NCI-H446 (cell line): ENCODE measurements around the gene BANF2.
"Not testable (repeated sequence)": the region's sequence is repeated elsewhere in the genome, so short reads cannot be mapped to it uniquely, and the experiment has no call there.

Source experiments
- DNase-seq, 2 experiments: peaks; one replicate each; lab custom pipeline; 2025; lab: John Stamatoyannopoulos, UW

The BANF2 gene

DNA sequence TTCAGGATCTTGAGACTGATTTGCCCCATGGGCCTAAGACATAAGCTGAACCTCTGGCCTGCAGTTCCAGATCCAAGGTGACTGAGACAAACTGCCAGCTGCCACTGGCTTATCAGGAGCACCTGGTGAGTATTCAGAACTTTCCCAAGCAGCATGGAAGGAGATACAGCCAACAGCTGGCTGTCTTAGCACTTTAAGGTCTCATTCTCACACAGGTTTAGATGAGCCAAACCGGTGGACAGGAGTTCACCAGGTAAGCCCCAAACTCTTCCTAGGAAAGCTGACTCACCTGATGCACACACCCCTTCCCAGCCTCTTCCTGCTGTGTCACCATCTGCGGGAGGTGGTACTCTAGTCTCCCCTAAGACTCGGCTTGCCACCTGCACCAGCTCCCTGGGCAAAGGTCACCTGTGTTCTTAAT lies at the start of gene BANF2:
Gene BANF2 (plus strand): TSS at position 36 of the 421 bp plus-strand sequence. CDS start 25,060 bp downstream, outside the sequence.
- DNase-seq, result no peak

DNA sequence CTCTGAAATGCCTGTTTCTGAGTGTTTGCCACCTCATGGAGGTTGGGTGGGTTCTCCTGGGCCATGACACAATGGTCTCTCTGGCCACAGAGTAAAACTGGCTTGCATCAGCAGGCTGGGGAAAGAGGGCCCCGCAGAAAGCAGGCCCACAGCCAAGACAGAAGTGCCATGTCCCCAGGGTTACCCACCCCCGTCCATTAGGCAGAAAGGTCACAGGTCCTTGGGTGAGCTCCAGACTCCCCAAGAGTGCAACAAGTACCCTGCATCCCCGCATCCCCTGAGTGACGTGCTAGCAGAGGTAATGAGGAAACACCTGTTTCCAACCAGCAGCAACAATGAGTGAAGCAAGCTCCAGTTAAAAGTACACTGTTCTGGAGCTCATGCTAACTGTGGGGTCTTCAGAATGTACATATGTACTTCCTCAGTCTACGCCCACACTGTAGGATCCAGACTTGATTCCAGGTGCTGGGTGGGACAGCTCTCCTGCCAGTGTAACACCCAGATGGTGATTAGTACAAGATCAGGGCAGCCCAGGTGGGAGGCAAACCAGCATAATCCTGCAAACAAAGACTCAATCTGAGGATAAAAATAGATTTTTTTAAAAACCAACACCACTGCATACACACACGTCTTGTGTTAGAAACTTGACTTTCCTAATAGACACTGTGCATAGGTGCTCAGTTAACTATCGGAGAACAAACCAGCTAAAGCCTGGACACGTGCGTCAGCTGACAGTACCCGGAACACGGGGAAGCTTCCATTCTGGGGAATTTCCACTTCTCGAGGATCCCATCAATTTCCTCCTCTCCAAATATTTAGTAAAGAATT lies 49.3 kb upstream of the BANF2 start:
- no peak for DNase-seq

DNA sequence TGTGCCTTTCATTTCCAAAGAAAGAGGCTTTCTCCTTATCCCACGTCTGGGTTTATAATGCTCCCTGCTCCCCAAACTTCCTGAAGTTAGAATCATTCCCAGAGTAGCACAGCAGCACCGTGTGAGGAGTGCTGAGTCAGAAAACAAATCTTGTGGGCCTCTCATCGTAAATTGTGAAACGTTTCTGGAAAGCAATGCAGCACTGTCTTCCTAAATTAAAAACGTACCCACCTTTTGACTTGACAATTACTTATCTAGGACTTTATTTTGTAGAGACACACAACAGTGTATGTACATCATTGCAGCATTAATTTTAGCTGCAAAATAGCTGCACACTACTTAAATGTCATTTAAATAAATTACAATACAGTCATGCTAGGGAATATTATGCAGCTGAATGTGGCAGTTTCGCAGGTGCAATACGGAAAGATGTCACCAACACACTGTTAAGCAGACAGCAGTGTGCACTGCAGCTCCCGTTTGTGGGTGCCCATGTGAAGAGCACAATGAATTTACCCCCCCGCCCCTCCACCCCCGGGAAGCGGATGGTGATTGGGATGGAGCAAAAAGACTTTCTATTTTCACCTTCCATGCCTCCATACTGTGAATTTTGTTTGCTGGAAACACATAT lies 48.5 kb upstream of the BANF2 start:
- no peak for DNase-seq

DNA sequence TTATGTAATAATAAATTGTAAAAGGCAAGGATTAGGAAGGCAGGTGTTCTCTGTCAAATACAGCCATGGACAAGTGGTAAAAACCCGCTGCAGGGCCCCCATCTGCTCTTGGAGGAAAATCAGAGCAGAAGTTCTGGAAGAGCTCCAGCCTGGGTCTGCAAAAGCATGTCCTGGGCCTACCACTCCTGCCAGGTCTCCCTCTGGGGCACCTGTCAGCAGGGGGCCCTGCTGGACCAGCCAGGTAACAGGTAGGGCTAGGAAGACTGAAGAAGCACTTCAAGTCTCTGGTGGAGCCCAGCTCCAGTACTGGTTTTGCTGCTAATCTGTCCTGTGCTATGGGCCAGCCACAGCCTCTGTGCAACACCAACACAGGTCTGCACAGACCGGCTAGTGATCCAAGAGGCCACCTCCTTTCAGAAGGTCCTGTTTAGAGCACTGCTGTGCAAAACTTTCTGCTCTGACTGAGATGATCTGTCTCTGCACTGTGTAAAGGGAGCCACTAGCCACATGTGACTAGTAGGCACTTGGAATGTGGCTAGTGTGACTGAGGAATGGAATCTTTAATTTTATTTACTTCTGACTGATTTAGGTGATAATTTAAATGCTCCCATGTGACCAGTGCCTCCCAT lies 47.9 kb upstream of the BANF2 start:
- peak in 1 of 2 experiments; percentile 12 for DNase-seq

DNA sequence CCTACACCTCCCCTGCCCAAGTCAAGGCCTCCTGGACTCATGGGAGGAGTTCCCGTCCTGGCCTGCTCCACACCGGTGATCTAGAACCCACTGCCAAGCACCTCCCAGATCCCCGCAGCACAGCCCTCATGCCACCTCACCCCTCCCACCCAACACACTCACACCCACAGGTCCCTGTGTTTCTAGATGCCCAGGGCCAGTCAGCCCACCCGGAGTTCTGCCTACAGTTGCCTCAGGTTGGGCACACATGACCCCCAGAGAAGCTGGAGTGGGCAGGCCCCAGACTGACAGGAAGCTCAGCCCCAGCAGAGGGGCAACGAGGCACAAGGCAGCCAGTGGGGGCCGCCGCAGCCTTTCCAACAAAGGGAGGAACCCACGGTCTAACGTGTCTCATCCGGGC lies 47.4 kb upstream of the BANF2 start:
- DNase-seq, result no peak

DNA sequence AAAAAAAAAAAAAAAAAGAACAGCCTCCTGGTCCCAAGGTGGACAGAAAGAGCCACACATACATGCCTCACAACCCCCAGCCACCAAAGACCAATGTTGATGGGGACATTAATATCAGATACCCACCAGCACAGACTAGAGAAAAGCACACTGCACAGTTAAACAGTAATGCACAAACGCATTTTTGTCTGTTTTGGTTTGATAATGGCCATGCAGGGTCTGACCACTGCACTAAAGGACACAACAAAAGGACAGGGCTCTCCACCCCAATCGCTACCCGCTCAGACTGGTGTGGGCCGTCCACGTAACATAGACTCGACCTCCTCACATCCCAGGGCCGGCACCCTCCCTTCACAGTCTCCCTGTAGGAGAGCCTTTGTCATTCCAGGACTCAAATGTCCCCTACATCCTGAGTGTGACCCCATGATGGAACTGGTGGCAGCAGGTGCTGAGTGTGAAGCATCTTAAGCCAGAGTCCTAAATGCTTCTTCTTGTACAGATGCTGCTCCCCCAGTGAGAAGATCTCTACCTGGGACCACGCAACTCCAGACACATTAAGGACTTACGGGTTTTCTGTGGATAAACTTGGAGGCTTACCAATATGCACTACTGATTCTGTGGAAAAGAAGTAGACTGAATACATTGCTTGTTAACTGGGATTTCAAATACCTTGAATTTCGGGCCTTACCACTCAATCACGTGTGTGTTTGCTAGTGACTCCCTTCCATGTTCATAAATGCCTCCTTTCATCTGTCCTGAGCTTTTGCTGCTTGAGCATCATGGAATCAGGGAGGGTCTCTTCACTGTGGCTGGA lies 45.7 kb upstream of the BANF2 start:
- no peak for DNase-seq

DNA sequence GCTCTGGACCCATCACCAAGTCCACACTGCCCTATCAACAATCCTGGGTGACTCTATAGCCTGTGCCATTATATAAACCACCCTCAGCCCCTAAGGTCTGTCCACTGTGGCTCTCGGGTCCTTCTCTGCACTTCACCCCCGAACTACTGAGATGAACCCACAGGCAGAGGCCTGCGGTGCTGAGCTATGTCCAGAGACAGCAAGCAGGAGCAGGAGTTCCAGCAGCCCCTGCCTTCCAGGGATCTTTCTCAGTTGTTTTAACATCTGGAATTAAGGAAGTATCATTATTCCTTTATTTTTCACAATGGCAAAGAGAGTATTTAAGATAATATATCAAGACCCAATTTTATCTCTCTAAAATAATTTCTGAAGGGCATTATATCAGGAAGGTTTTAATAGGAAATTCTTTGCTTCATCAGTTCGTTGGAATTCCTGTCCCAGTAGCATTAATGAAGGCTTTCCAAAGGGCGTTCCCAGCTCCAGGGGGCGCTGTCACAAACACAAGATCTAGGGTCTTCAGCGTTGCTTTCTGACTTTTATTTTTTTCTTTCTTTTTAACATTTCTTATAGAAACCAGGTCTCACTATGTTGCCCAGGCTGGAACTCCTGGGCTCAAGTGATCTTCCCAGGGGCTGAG lies 45.0 kb upstream of the BANF2 start:
- peak in 1 of 2 experiments; percentile 9 for DNase-seq

DNA sequence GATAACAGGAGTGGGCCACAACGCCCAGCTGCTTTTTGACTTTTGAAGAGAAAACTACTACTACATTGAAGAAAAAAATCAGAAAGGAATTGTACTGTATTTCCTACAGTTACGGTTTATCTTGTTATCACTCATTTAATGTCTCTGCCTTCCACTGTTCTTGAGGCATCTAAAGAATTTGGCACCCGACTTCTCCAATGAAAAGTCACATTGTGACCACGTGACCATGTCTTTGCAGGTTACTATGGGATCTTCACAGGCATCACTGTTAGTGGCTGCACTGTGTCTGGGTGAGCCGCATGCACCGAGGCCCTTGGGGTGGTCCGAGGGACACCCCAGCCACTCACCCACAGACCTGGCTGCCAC lies 44.5 kb upstream of the BANF2 start:
- DNase-seq, result no peak

DNA sequence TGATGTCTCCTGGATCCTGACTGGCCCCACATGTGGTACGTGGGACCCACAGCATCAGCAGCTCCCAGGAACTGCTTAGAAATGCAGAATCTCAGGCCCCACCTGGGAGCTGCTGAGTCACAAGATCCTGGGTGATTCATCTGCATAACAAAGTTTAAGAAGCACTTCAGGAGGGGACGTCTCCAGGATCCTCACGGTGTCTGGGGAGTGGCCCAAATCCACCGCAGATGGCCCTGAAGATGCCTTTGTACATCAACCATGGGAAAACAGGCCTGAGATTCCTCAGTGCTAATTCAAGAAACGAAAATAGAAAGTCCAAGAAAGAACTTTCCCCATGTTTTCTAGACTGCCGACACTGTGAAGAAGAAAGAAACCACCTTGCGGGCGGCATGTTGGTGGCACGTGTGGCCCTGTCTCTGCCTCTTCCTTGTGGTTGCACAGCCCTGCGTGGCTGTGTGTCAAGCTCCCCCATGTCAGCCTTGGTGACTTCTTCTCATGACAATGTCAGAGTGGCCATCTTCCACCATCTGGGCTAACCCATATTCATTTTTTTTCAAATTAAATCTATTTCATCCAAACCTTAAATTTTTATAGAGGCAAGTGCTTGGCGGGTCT lies 43.8 kb upstream of the BANF2 start:
- no peak for DNase-seq

DNA sequence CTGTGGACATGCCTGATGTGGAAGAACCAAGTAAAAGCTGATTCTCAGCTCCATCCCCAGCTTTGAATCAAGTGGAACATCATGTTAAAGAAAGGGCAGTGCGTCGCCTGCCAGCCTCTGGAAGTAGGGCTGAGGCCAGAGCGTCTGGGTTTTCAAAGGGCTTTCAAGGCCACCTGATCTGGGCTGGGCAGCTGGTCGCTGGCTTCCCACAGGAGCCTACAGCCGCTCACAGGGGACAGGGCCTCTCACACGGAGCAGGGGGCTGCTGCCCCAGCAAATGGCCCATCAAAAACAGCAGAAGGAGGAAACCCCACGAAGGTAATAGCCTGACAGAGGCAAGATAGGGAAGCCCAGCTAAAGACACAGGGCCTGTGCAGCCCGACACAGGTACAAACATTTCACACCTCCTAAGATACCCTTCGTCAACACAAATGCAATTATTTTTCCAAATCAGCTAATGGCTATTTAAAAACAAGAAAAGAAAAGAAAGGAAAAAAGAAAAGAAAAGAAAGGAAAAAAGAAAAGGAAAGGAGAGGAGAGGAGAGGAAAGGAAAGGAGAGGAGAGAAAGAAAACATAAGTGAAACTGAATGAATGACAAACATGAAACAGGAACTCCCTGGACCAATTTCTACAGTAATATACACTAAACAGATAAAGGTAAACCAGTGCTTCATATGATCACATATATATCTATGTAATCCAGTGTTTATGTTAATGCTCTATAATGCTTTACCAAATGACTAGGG lies 42.5 kb upstream of the BANF2 start:
- no peak for DNase-seq

DNA sequence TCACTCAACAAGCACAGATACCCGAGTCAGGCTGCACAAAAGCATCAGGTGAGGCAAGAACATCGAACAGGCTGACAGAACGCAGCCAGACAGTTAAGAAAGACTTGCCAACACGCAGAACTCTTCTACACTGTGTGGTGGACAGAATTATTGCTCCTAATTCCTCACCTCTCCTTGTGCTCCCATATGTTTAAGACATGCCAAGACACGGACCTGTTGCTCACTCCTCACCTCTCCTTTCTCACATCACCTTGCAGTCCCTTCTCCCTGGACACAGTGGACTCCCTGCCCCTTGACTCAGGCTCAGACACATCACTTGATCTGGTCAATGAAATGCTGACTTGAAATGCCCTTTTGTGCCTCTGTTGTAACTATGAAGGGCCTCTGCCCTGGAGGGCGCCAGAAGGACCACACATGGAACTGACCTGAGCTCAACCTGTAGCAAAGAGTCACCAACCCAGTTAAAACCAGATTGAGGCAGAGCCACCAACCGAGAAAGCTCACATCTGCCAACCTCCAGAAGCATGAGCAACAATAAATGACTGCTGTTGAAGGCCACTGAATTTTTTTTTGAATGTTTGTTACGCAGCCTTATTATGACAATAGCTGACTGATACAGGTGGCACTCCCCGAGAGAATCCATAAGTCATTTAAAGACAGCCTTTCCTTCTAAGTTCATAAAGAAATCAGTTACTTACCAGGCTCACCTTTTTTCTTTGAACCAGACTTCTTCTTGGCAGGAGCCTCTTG lies 41.7 kb upstream of the BANF2 start:
- no peak for DNase-seq

DNA sequence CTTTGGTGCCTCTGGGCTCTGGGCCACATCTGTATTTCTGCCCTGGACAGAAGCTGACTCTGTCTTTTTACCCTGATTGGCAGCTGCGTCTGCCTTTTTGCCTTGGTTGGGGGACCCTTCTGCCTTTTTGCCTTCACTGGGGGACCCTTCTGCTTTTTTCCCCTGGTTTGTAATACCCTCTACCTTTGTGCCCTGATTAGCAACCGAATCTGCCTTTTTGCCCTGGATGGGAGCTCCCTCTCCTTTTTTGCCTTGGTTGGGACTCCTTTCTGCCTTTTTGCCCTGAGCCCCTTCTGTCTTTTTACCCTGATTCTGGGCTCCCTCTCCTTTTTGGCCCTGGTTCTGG lies 41.1 kb upstream of the BANF2 start:
- DNase-seq, result no peak

DNA sequence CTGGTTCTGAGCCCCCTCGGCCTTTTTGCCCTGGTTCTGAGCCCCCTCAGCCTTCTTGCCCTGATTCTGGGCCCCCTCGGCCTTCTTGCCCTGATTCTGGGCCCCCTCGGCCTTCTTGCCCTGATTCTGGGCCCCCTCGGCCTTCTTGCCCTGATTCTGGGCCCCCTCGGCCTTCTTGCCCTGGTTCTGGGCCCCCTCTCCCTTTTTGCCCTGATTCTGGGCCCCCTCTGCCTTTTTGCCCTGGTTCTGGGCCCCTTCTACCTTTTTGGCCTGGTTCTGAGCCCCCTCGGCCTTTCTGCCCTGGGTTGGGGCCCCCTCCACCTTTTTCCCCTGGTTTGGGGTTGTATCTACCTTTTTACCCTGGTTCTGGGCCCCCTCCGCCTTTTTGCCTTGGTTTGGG lies 40.4 kb upstream of the BANF2 start:
- DNase-seq, result not testable (repeated sequence)

DNA sequence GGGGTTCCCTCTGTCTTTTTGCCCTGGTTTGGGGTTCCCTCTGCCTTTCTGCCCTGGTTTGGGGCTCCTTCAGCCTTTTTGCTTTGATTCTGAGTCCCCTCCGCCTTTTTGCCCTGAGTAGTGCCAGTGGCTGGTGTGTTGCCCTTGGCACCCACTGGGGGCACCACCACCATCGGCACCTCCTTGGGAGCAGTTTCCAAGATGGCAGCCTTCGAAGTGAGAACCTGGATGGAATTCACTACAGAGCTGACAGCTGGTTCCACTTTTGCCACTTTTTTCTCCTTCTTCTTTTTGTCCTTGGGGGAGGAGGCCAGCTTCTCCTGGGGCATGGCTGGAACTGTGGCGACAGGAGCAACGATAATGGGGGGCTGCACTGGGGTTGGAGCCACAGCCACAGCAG lies 40.0 kb upstream of the BANF2 start:
- DNase-seq, result no peak

DNA sequence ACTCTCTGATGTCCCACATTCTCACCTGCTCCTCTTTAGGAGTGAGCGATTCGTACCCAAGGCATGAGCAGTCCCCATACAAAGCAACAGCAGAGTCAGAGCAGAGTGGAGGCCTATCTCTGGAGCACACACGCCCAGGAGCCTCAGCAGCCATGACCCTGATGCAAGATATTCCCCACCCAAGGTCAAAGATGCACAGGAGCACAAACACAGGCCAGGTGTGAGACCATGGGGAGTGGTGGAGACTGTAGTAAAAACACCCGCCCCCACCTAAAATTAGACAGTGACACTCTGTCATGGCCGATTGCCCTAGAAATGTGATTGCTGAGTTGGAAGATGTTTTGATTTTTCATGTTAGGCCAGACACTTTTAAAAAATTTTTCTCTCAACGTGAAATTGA lies 39.1 kb upstream of the BANF2 start:
- no peak for DNase-seq

DNA sequence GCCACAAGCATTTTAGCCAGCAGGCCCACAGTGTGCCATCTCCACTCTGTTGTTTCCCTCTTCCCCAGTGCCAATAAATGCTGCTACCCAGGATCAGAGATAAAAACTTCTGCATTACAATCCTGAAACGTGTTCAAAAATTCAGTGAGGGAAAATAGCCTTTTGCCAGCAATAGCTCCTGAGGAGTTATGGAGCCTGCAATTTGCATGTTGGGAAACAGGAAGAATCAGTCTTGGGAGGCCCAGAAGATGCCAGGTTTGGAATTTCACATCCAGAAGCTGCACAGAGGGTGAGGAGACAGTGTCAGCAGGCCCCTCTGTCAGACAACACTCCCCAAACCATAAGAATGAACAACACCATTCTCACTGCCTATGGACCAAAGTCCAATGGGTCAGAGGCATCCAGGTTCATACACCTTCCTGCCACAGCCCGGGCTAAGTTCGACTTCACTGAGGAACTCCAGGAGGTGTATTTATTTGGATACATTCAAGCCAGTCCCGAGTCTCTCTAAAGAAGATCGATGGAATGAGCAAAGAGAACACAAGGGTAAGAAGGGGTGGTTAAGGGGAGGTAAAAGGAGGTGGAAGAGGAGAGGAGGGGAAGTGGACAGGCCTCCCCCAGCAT lies 38.5 kb upstream of the BANF2 start:
- DNase-seq, result no peak

DNA sequence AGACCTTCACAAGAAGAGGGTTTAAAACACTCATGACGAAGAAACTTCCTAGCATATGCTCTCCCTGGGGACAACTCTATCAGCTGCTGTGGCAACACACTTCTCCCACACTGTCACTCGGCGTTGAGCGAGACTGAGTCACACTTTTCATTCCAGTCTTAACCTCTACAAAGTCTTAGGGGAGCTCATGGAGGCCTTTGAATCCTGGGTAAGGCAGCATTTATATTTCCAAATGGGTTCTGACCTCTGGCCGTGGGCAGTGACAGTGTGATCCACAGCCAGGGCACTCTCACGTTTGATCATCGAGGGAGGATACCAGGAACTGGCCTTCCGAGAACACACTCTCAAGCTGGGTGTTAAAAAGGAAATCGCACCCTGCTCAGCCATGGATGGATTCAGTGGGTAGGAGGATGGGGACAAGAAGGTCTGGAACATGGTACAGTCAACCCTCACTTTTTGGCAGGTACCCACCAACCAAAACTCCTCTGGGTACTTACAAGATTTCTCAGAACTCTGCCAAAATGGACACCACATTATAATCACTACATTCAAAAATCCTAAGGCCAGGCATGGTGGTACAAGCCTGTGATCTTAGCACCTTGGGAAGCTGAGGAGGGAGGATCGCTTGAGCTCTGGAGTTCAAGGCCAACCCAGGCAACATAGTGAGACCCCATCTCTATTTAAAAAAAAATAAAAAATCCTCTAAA lies 37.3 kb upstream of the BANF2 start:
- DNase-seq, result no peak

DNA sequence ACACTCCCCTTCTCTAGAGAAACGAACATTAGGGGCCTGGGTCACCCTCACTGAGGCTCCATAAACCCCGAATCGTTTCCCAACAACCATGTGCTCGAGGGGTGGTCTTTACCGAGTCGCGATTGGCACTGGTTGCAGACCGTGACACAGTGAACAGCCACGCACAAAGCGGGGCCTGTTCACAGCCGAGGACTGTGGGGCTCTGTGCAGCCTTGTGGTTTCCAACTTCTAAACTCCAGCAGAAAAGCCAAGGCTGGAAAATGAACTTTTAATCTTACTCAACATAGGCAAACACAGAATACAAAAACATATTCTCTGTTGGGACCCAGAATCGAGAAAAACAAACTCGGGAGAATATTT lies 36.7 kb upstream of the BANF2 start:
- no peak for DNase-seq

DNA sequence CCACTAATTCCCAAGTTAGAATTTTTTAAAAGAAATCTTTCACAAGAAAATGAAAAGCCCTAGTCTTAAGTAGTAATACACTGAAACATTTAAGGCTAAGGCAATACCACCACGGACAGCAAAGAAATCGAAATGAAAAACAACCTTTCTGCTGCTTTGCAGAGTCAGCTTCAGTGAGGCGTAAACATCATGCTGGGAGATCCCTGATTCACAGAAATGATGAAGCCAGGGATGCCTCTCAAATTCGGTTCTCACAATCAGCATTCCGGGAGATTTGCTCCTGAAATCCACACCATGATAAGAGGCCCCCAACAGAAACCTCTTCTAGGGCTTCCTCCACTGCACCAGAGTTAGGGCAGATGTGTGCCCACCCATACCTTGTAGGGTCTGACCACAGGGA lies 36.3 kb upstream of the BANF2 start:
- DNase-seq, result no peak
